Measurements from ENCODE around the gene SLC44A2.

SLC44A2 gene

DNA sequence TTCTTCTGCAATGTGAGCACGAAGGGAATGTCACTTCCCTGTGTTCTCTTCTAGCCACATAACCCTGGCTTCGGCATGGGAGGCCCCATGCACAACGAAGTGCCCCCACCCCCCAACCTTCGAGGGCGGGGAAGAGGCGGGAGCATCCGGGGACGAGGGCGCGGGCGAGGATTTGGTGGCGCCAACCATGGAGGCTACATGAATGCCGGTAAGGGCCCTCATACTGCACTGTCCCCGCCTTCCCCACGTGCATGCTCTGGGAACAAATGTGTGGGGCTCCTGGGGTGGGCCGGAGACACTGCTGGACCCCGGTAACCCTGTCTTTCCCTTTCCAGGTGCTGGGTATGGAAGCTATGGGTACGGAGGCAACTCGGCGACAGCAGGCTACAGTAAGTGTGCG lies 58.2 kb downstream of the SLC44A2 start:
- DNase-seq: no peak

GRCh38 chr19:10685210-10685609 lies 59.9 kb downstream of the SLC44A2 start:
- no peak for DNase-seq

GRCh38 chr19:10686193-10686592 lies 60.8 kb downstream of the SLC44A2 start:
- no peak for DNase-seq

DNA sequence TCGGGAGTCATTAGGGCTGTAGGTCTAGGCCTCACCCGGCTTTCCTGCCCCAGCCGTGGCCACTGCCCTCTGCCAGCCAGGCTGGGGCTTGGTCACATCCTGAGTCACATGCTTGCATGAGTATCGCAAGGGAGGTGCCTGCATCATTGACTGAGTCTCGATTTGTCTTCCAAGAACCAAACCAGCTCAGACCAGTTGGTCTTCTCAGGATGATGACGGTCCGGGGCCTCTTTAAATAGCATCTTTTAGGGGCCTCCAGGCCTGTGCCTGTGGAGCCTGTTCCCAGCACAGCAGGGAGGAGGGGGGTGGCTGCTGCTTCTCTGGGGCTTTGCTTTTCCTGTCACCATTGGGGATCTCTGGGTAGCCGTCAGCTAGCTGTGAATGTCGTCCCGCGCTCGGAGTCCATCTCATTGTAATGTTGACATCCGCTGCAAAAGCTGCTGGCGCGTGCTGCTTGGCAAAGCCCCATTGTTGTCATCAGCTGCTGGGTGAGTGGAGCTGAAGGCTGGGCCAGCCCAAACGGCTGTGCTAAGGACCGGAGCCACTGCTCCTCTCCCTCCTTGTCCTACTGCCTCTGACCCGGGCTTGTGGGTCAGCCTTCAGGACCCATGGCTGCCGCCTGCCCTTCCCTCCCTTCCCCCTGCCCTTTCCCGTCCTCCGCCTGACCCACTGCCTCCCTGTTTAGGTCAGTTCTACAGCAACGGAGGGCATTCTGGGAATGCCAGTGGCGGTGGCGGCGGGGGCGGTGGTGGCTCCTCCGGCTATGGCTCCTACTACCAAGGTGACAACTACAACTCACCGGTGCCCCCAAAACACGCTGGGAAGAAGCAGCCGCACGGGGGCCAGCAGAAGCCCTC lies 61.5 kb downstream of the SLC44A2 start:
- DNase-seq: no peak

GRCh38 chr19:10687518-10688288 lies 62.4 kb downstream of the SLC44A2 start:
- no peak for DNase-seq

- DNase-seq: no peak
These were observed 63.4 kb downstream of the SLC44A2 start for GRCh38 chr19:10688545-10689280.

- no peak for DNase-seq
These were observed 65.0 kb downstream of the SLC44A2 start for GRCh38 chr19:10690341-10690781.

GRCh38 chr19:10691178-10691881 lies 66.0 kb downstream of the SLC44A2 start:
- no peak for DNase-seq

GRCh38 chr19:10691883-10692282 lies 66.5 kb downstream of the SLC44A2 start:
- DNase-seq: no peak

DNA sequence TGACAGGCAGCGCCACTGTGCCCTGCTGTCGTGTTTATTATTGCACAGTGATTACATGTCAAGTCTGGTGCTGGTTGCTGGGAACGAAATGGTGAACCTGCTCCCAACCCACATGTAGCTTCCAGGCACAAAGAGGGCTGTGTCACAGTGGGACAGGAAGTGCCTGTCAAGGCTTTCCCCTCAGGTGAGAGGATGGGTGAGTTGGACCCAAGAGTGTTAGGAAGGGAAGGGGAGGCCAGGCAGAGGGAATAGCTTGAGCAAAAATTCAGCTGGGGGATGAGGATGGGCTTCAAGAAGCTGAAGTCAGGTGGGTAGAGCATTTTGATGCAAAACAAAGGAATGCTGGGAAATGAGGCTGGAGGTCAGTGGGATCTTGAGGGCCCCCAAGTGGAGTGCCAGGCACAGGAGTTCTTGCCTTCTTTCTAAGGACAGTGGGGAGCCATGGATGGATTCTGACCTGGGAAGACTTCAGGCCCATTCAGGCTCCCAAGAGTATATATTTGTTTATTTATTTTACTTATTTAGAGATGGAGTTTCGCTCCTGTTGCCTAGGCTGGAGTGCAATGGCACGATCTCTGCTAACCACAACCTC lies 67.4 kb downstream of the SLC44A2 start:
- DNase-seq: peak in 1 of 2 experiments; percentile 24

Measured in NCI-H524 (cell line).